GM23338 (cell line): ENCODE results near the gene SMIM44. TPM values are rescaled to one million over a fixed set of nuclear protein-coding genes. Genes with fewer than 3 reads are reported as not detected.

ENCODE experiments used
- ATAC-seq: fragments of 200-7000 bp; cut with Tn5 transposase; 3 replicates; pipeline ENCODE4 v1.9.1; 2020
- DNase-seq: peaks from one replicate; pipeline ENCODE4 v3.0.0-alpha.2; 2015; ENCODE audit warnings: low spot score
- H2AFZ ChIP-seq: fragments of 200-600 bp; sonication (generic); 2 replicates; pipeline ENCODE4 v1.8.0; 2016; ENCODE audit warnings: antibody characterized with exemption, mild to moderate bottlenecking, moderate library complexity
- H3F3A ChIP-seq: fragments of 200-600 bp; sonication (generic); replicated peaks from 2 replicates; pipeline ENCODE4 v1.8.0; 2017; ENCODE audit warnings: antibody characterized with exemption, mixed run types, low read depth
- H3K27ac ChIP-seq: fragments of 200-600 bp; sonication (generic); 2 replicates; pipeline ENCODE4 v1.6.1; 2016; ENCODE audit warnings: low read depth
- H3K27me3 ChIP-seq: fragments of 200-600 bp; sonication (generic); 2 replicates; pipeline ENCODE4 v1.8.0; 2016; ENCODE audit warnings: mild to moderate bottlenecking, mixed run types, moderate library complexity; ENCODE audit not compliant: insufficient read depth
- H3K36me3 ChIP-seq: fragments of 200-600 bp; sonication (generic); 2 replicates; pipeline ENCODE4 v1.8.0; 2016; ENCODE audit warnings: mild to moderate bottlenecking; ENCODE audit not compliant: insufficient read depth
- H3K4me1 ChIP-seq: fragments of 200-600 bp; sonication (generic); 2 replicates; pipeline ENCODE4 v1.8.0; 2016; ENCODE audit warnings: mild to moderate bottlenecking, moderate library complexity; ENCODE audit not compliant: insufficient read depth
- H3K4me2 ChIP-seq: fragments of 200-600 bp; sonication (generic); 2 replicates; pipeline ENCODE4 v1.7.1; 2017; ENCODE audit warnings: mixed run types
- H3K4me3 ChIP-seq: fragments of 200-600 bp; sonication (generic); 2 replicates; pipeline ENCODE4 v1.6.1; 2016; ENCODE audit warnings: mixed run types
- H3K79me2 ChIP-seq: fragments of 200-600 bp; sonication (generic); replicated peaks from 2 replicates; pipeline ENCODE4 v1.8.0; 2017; ENCODE audit warnings: mild to moderate bottlenecking; ENCODE audit not compliant: insufficient read depth
- H3K9me2 ChIP-seq: fragments of 200-600 bp; sonication (generic); 2 replicates; pipeline ENCODE4 v1.8.0; 2017; ENCODE audit not compliant: insufficient read depth
- H4K20me1 ChIP-seq: fragments of 200-600 bp; sonication (generic); replicated peaks from 2 replicates; pipeline ENCODE4 v1.8.0; 2017; ENCODE audit warnings: mild to moderate bottlenecking; ENCODE audit not compliant: insufficient read depth
- H3K27ac Mint-ChIP-seq: 2 replicates; pipeline ENCODE4 v1.8.0; 2020; ENCODE audit warnings: inconsistent platforms, mild to moderate bottlenecking, moderate library complexity, mixed read lengths
- H3K27me3 Mint-ChIP-seq: 3 replicates; pipeline ENCODE4 v1.8.0; 2022; ENCODE audit warnings: low read depth, mild to moderate bottlenecking, moderate library complexity, mixed read lengths, inconsistent platforms; ENCODE audit not compliant: insufficient read depth, poor library complexity
- H3K36me3 Mint-ChIP-seq: 3 replicates; pipeline ENCODE4 v1.8.0; 2021; ENCODE audit warnings: low read depth, mild to moderate bottlenecking, inconsistent platforms, moderate library complexity, mixed read lengths
- H3K4me1 Mint-ChIP-seq: 3 replicates; pipeline ENCODE4 v1.8.0; 2020; ENCODE audit warnings: mild to moderate bottlenecking, inconsistent platforms, mixed read lengths
- H3K4me3 Mint-ChIP-seq: 3 replicates; pipeline ENCODE4 v1.8.0; 2021; ENCODE audit warnings: moderate library complexity, mild to moderate bottlenecking, inconsistent platforms, mixed read lengths
- H3K9me3 Mint-ChIP-seq: 3 replicates; pipeline ENCODE4 v1.8.0; 2020; ENCODE audit warnings: moderate library complexity, mild to moderate bottlenecking, inconsistent platforms, mixed read lengths
- CREB1 ChIP-seq: fragments of 250-450 bp; sonication (Bioruptor Pico); IDR thresholded peaks from 2 replicates; pipeline ENCODE4 v1.5.0; 2020; ENCODE audit warnings: low read depth, mild to moderate bottlenecking, moderate library complexity
- EZH2 ChIP-seq: fragments of 200-600 bp; sonication (generic); IDR thresholded peaks from one replicate; pipeline ENCODE4 v1.8.0; 2017; ENCODE audit warnings: antibody characterized with exemption, mild to moderate bottlenecking, low read depth; ENCODE audit not compliant: unreplicated experiment
- EZH2phosphoT487 ChIP-seq: fragments of 200-600 bp; sonication (generic); IDR thresholded peaks from one replicate; pipeline ENCODE4 v1.8.1; 2018; ENCODE audit warnings: antibody characterized with exemption; ENCODE audit not compliant: unreplicated experiment
- JUNB ChIP-seq: IDR thresholded peaks from one replicate; pipeline ENCODE4 v1.6.1; 2016; ENCODE audit warnings: antibody characterized with exemption; ENCODE audit not compliant: unreplicated experiment
- NANOG ChIP-seq: IDR thresholded peaks from 2 replicates; pipeline ENCODE4 v1.6.1; 2016; ENCODE audit warnings: antibody characterized with exemption, borderline replicate concordance
- POLR2AphosphoS5 ChIP-seq: IDR thresholded peaks from 2 replicates; pipeline ENCODE4 v1.6.1; 2016; ENCODE audit warnings: antibody characterized with exemption, low read depth
- STAT1 ChIP-seq: IDR thresholded peaks from one replicate; pipeline ENCODE4 v1.6.1; 2016; ENCODE audit warnings: antibody characterized with exemption; ENCODE audit not compliant: unreplicated experiment
- ZNF114 ChIP-seq: fragments of 250-450 bp; sonication (Bioruptor Pico); IDR thresholded peaks from 2 replicates; pipeline ENCODE4 v1.5.0; 2020; ENCODE audit warnings: mild to moderate bottlenecking, moderate library complexity
- ZNF331 ChIP-seq: fragments of 250-450 bp; sonication (Bioruptor Pico); IDR thresholded peaks from 2 replicates; pipeline ENCODE4 v1.5.0; 2020; ENCODE audit warnings: low read depth, mild to moderate bottlenecking, moderate library complexity
- polyA plus RNA-seq: library from polyadenylated mRNA; unstranded; fragments of >200 nt; fragmentation: Nextera tagmentation; extraction: Ambion mirVana; gene quantifications from 2 replicates; pipeline ENCODE4 v1.2.1, GENCODE V29; 2016
- total RNA-seq: library from RNA; depleted of rRNA; stranded (reverse); fragments of >200 nt; shearing (Covaris generic); gene quantifications from 2 replicates; pipeline ENCODE4 v1.2.3, GENCODE V29; 2014
- TF ChIP-seq, protein P1 (sequence below): IDR thresholded peaks from 2 replicates; pipeline ENCODE4 v1.6.1; 2016; ENCODE audit warnings: antibody characterized with exemption
- TF ChIP-seq, protein P2 (sequence below): IDR thresholded peaks from one replicate; pipeline ENCODE4 v1.6.1; 2018; ENCODE audit warnings: antibody characterized with exemption; ENCODE audit not compliant: unreplicated experiment
- TF ChIP-seq, protein P3 (sequence below): fragments of 250-450 bp; sonication (Bioruptor Pico); IDR thresholded peaks from 2 replicates; pipeline ENCODE4 v1.5.0; 2020; ENCODE audit warnings: mild to moderate bottlenecking, moderate library complexity
- TF ChIP-seq, protein P4 (sequence below), 2 experiments: fragments of 200-600 bp in 1 of 2; sonication (generic) in 1 of 2; conservative IDR thresholded peaks; 2 replicates each; pipeline versions ENCODE4 v1.5.1 to v1.6.1; 2016 to 2017; ENCODE audit warnings: antibody characterized with exemption in 2 of 2, low read depth in 2 of 2, mild to moderate bottlenecking in 2 of 2, moderate library complexity in 1 of 2

Gene SMIM44
- total and polyA plus RNA-seq, 2 experiments from 2014 or later = not detected

DNA sequence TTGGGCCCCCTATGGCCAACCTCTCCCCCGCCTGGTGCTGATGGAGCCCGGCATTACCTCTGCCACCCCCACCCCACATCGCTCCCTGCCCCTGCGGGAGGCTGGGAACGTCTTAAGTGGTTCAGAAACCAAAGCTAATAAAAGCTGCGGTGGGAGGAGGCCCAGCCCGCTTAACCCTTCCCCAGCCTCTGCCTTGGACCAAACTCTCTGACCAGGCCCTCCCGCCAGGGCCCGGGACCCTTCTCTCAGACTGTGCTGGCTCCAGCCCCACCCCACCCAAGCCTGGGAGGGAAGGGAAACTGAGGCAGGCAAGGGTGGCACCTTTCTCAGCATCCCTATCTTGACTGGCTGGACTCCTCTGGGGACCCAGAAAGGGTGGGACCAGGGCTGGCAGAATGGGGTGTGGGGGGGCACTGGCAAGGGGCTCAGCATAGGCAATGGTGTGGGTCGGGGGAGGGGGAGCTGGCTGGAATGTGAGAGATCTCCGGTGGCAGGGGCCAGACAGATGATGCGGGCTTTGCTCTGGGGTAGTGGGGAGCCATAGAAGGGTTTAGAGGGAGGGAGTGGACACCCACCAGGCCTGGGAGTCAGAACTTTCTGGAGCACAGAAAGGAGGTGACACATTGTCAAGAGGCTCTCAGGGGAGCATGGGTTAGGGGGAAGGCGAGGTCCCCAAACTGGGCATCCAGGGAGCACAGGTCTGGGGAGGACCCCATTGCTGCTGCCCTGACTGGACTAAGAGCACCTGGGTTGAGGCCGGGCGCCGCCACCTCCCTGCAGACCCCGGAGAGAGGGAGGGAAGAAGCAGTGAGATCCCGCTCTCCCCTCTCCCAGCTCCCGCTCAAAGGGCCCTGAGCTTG, 24.8 kb downstream of the SMIM44 start:
- Histone ChIP-seq H4K20me1 (peaks cover 9% of the 10 kb centered on the region), H3K36me3 (no peaks in the 10 kb centered on the region), H2AFZ (no peak overlapping the region; the same call in 1 of the 2 replicates), H3K4me3 (peak overlapping the region; percentile 56), H3K79me2 (no peaks in the 10 kb centered on the region), H3K27me3 (peaks cover 69% of the 10 kb centered on the region), H3K4me2 (peak overlapping the region; percentile 81), H3K4me1 (peaks cover 27% of the 10 kb centered on the region), H3K27ac (no peak overlapping the region), H3K9me2 (no peaks in the 10 kb centered on the region), H3F3A (peaks cover 6% of the 10 kb centered on the region; the same call in 1 of the 2 replicates)
- no peak overlapping the region for H3K27ac Mint-ChIP-seq
- H3K27me3 Mint-ChIP-seq = peaks cover 43% of the 10 kb centered on the region
- H3K4me3 Mint-ChIP-seq = peak overlapping the region; percentile 60
- H3K4me1 Mint-ChIP-seq = peaks cover 17% of the 10 kb centered on the region
- H3K36me3 Mint-ChIP-seq = no peaks in the 10 kb centered on the region
- ATAC-seq = peak; percentile 42
- TF ChIP-seq ZNF114 (CRISPR knock-in tag) = no peak
- TF ChIP-seq POLR2AphosphoS5 = no peak
- TF ChIP-seq, protein P1, sequence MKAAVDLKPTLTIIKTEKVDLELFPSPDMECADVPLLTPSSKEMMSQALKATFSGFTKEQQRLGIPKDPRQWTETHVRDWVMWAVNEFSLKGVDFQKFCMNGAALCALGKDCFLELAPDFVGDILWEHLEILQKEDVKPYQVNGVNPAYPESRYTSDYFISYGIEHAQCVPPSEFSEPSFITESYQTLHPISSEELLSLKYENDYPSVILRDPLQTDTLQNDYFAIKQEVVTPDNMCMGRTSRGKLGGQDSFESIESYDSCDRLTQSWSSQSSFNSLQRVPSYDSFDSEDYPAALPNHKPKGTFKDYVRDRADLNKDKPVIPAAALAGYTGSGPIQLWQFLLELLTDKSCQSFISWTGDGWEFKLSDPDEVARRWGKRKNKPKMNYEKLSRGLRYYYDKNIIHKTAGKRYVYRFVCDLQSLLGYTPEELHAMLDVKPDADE = no peak
- TF ChIP-seq STAT1 = no peak
- no peak for TF ChIP-seq CREB1 (CRISPR knock-in tag)
- TF ChIP-seq NANOG = no peak
- TF ChIP-seq, protein P2, sequence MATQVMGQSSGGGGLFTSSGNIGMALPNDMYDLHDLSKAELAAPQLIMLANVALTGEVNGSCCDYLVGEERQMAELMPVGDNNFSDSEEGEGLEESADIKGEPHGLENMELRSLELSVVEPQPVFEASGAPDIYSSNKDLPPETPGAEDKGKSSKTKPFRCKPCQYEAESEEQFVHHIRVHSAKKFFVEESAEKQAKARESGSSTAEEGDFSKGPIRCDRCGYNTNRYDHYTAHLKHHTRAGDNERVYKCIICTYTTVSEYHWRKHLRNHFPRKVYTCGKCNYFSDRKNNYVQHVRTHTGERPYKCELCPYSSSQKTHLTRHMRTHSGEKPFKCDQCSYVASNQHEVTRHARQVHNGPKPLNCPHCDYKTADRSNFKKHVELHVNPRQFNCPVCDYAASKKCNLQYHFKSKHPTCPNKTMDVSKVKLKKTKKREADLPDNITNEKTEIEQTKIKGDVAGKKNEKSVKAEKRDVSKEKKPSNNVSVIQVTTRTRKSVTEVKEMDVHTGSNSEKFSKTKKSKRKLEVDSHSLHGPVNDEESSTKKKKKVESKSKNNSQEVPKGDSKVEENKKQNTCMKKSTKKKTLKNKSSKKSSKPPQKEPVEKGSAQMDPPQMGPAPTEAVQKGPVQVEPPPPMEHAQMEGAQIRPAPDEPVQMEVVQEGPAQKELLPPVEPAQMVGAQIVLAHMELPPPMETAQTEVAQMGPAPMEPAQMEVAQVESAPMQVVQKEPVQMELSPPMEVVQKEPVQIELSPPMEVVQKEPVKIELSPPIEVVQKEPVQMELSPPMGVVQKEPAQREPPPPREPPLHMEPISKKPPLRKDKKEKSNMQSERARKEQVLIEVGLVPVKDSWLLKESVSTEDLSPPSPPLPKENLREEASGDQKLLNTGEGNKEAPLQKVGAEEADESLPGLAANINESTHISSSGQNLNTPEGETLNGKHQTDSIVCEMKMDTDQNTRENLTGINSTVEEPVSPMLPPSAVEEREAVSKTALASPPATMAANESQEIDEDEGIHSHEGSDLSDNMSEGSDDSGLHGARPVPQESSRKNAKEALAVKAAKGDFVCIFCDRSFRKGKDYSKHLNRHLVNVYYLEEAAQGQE = no peak
- TF ChIP-seq EZH2 = no peak
- TF ChIP-seq EZH2phosphoT487 = no peak
- TF ChIP-seq JUNB = no peak
- TF ChIP-seq, protein P3, sequence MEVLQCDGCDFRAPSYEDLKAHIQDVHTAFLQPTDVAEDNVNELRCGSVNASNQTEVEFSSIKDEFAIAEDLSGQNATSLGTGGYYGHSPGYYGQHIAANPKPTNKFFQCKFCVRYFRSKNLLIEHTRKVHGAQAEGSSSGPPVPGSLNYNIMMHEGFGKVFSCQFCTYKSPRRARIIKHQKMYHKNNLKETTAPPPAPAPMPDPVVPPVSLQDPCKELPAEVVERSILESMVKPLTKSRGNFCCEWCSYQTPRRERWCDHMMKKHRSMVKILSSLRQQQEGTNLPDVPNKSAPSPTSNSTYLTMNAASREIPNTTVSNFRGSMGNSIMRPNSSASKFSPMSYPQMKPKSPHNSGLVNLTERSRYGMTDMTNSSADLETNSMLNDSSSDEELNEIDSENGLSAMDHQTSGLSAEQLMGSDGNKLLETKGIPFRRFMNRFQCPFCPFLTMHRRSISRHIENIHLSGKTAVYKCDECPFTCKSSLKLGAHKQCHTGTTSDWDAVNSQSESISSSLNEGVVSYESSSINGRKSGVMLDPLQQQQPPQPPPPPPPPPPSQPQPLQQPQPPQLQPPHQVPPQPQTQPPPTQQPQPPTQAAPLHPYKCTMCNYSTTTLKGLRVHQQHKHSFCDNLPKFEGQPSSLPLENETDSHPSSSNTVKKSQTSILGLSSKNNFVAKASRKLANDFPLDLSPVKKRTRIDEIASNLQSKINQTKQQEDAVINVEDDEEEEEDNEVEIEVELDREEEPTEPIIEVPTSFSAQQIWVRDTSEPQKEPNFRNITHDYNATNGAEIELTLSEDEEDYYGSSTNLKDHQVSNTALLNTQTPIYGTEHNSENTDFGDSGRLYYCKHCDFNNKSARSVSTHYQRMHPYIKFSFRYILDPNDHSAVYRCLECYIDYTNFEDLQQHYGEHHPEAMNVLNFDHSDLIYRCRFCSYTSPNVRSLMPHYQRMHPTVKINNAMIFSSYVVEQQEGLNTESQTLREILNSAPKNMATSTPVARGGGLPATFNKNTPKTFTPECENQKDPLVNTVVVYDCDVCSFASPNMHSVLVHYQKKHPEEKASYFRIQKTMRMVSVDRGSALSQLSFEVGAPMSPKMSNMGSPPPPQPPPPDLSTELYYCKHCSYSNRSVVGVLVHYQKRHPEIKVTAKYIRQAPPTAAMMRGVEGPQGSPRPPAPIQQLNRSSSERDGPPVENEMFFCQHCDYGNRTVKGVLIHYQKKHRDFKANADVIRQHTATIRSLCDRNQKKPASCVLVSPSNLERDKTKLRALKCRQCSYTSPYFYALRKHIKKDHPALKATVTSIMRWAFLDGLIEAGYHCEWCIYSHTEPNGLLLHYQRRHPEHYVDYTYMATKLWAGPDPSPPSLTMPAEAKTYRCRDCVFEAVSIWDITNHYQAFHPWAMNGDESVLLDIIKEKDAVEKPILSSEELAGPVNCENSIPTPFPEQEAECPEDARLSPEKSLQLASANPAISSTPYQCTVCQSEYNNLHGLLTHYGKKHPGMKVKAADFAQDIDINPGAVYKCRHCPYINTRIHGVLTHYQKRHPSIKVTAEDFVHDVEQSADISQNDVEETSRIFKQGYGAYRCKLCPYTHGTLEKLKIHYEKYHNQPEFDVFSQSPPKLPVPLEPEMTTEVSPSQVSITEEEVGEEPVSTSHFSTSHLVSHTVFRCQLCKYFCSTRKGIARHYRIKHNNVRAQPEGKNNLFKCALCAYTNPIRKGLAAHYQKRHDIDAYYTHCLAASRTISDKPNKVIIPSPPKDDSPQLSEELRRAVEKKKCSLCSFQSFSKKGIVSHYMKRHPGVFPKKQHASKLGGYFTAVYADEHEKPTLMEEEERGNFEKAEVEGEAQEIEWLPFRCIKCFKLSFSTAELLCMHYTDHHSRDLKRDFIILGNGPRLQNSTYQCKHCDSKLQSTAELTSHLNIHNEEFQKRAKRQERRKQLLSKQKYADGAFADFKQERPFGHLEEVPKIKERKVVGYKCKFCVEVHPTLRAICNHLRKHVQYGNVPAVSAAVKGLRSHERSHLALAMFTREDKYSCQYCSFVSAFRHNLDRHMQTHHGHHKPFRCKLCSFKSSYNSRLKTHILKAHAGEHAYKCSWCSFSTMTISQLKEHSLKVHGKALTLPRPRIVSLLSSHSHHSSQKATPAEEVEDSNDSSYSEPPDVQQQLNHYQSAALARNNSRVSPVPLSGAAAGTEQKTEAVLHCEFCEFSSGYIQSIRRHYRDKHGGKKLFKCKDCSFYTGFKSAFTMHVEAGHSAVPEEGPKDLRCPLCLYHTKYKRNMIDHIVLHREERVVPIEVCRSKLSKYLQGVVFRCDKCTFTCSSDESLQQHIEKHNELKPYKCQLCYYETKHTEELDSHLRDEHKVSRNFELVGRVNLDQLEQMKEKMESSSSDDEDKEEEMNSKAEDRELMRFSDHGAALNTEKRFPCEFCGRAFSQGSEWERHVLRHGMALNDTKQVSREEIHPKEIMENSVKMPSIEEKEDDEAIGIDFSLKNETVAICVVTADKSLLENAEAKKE (CRISPR knock-in tag) = no peak
- no peak for TF ChIP-seq ZNF331 (CRISPR knock-in tag)
- TF ChIP-seq, protein P4, sequence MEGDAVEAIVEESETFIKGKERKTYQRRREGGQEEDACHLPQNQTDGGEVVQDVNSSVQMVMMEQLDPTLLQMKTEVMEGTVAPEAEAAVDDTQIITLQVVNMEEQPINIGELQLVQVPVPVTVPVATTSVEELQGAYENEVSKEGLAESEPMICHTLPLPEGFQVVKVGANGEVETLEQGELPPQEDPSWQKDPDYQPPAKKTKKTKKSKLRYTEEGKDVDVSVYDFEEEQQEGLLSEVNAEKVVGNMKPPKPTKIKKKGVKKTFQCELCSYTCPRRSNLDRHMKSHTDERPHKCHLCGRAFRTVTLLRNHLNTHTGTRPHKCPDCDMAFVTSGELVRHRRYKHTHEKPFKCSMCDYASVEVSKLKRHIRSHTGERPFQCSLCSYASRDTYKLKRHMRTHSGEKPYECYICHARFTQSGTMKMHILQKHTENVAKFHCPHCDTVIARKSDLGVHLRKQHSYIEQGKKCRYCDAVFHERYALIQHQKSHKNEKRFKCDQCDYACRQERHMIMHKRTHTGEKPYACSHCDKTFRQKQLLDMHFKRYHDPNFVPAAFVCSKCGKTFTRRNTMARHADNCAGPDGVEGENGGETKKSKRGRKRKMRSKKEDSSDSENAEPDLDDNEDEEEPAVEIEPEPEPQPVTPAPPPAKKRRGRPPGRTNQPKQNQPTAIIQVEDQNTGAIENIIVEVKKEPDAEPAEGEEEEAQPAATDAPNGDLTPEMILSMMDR (conservative IDR thresholded peaks at IDR 0.05; ENCODE audit: low read depth in 2 of 2) = no peak
- peak; percentile 41 for DNase-seq
- H3K9me3 Mint-ChIP-seq = no peaks in the 10 kb centered on the region; the same call in 1 of the 3 replicates
